Measurements from ENCODE around the gene PSMB5. TPM values are rescaled to one million over a fixed set of nuclear protein-coding genes. Genes with fewer than 3 reads are reported as not detected.

The PSMB5 gene
- total and polyA plus RNA-seq, 2 of the 13 experiments (the other 11 are each of a cell fraction or from before 2014, with no cell fraction given): 705 to 871 TPM

GRCh38 chr14:22978981-22979671, 55.6 kb downstream of the PSMB5 start:
- Histone ChIP-seq H3K9me3 (ENCODE audit: low read length) (no peaks in the 10 kb centered on the region), H4K20me1 (ENCODE audit: insufficient read depth, low read length) (peaks cover 1% of the 10 kb centered on the region), H3K36me3 (replicated peaks in 1 of 2; ENCODE audit: control insufficient read depth in 1 of 2, insufficient read depth in 2 of 2, low read length in 2 of 2) (peaks cover 16 to 33% of the 10 kb centered on the region in 2 experiments), H3K4me3 (replicated peaks in 1 of 3; ENCODE audit: insufficient read depth in 1 of 3, low read depth in 2 of 3, low read length in 3 of 3) (peak overlapping the region; percentile 86 to 98 (median 89)), H2AFZ (ENCODE audit: low read length) (no peak overlapping the region), H3K4me2 (ENCODE audit: low read depth, low read length) (peak overlapping the region; percentile 98), H3K27me3 (ENCODE audit: control insufficient read depth in 1 of 2, insufficient read depth in 2 of 2, low read length in 2 of 2) (no peaks in the 10 kb centered on the region; a peak in 1 of 5 replicates), H3K4me1 (ENCODE audit: insufficient read depth, low read length) (peaks cover 75% of the 10 kb centered on the region), H3K9ac (ENCODE audit: insufficient read depth, low read depth, low read length) (peak overlapping the region; percentile 93), H3K79me2 (ENCODE audit: insufficient read depth, low read length) (peaks cover 79% of the 10 kb centered on the region), H3K27ac (ENCODE audit: extremely low read length, insufficient read depth, low read length) (peak overlapping the region; percentile 97)
- no TSS peak for BruUV-seq (replicated peaks)
- FAIRE-seq (no peak), DNase-seq (ENCODE audit: low spot score) (no peak), ATAC-seq (no peak)
- ChIA-PET POLR2A (interaction anchor here (0.7 to 26.8 kb wide), 18 partner anchors 2 to 1135 kb away, joined by 3 to 1670 read pairs (median 16); partner anchors contain the start of genes ACIN1, AJUBA, C14orf119 and CDH24), CTCF (ENCODE audit: low intra/inter-chr PET ratio, low total read pairs) (no interaction called here)
- intact Hi-C loops (cut with micrococcal nuclease; ENCODE audit: unreplicated experiment) (no loop called here), in situ Hi-C loops (cut with HindIII; ENCODE audit: extremely low pct_ligation_motif_present, low pct_unique_long_range_greater_than_20kb) (no loop called here)
- WGBS (ENCODE audit: low lambda C conversion rate): 22% methylated on average over 5 of the region's 5 CpGs
- TF ChIP-seq ZNF576 (CRISPR knock-in tag; IDR thresholded peaks at IDR 0.05) (no peak), ZNF770 (CRISPR knock-in tag; IDR thresholded peaks at IDR 0.05) (no peak), LRRFIP1 (CRISPR knock-in tag; conservative IDR thresholded peaks at IDR 0.05) (0 out of 2 replicates have a peak, but pooled peaks have one; percentile 52), USF2 (IDR thresholded peaks at IDR 0.05; ENCODE audit: low read depth, low read length) (no peak), USF2 (CRISPR knock-in tag; IDR thresholded peaks at IDR 0.05; ENCODE audit: borderline replicate concordance) (no peak), GRHL1 (CRISPR knock-in tag; conservative IDR thresholded peaks at IDR 0.05) (no peak), NCOA1 (CRISPR knock-in tag; IDR thresholded peaks at IDR 0.05) (no peak), ZNF10 (CRISPR knock-in tag; IDR thresholded peaks at IDR 0.05; ENCODE audit: borderline replicate concordance, low read depth) (no peak), KLF6 (CRISPR knock-in tag; IDR thresholded peaks at IDR 0.05) (peak; percentile 90), ZNF776 (CRISPR knock-in tag; IDR thresholded peaks at IDR 0.05) (no peak), ZNF354B (CRISPR knock-in tag; IDR thresholded peaks at IDR 0.05) (no peak)
